Calu3 (cell line): ENCODE data around the gene COL26A1. TPM values are rescaled to one million over a fixed set of nuclear protein-coding genes. Genes with fewer than 3 reads are reported as not detected.

Experiments
- BruUV-seq: library from RNA; stranded (reverse); fragments of 400-500 nt; replicated peaks from 2 replicates; lab custom pipeline; 2021; lab: Mats Ljungman, UMichigan
- CTCF ChIA-PET: fragments of 300-600 bp; sonication (Branson Sonifier 250); formaldehyde crosslinking; loops from one replicate; lab custom pipeline; 2022; ENCODE audit warnings: antibody characterized with exemption; lab: Charles Lee
- DNase-seq: peaks from one replicate; pipeline ENCODE4 v3.0.0; 2022
- H3K27ac Mint-ChIP-seq: one replicate; pipeline ENCODE4 v1.8.0; 2022; ENCODE audit warnings: mixed read lengths; ENCODE audit not compliant: unreplicated experiment
- H3K27me3 Mint-ChIP-seq: one replicate; pipeline ENCODE4 v1.8.0; 2022; ENCODE audit warnings: mixed read lengths; ENCODE audit not compliant: unreplicated experiment
- H3K36me3 Mint-ChIP-seq: one replicate; pipeline ENCODE4 v1.8.0; 2022; ENCODE audit warnings: mild to moderate bottlenecking, moderate library complexity, mixed read lengths; ENCODE audit not compliant: insufficient read depth, unreplicated experiment
- H3K4me1 Mint-ChIP-seq: one replicate; pipeline ENCODE4 v1.8.0; 2022; ENCODE audit warnings: mild to moderate bottlenecking, low read depth, mixed read lengths; ENCODE audit not compliant: unreplicated experiment
- H3K4me3 Mint-ChIP-seq: one replicate; pipeline ENCODE4 v1.8.0; 2022; ENCODE audit warnings: mild to moderate bottlenecking, low read depth, moderate library complexity, mixed read lengths; ENCODE audit not compliant: unreplicated experiment
- H3K9me3 Mint-ChIP-seq: one replicate; pipeline ENCODE4 v1.8.0; 2022; ENCODE audit warnings: low read depth, mixed read lengths; ENCODE audit not compliant: unreplicated experiment
- CTCF ChIP-seq: fragments of 200-600 bp; IDR thresholded peaks from one replicate; pipeline ENCODE4 v1.8.0; 2022; ENCODE audit warnings: antibody characterized with exemption; ENCODE audit not compliant: unreplicated experiment
- intact Hi-C: fragments of 100-400 bp; cut with micrococcal nuclease; formaldehyde crosslinking; loops from one replicate; pipeline ENCODE4 v1.10.0; 2022; ENCODE audit not compliant: unreplicated experiment
- total RNA-seq: library from RNA; stranded (reverse); gene quantifications from 2 replicates; pipeline ENCODE4 v1.2.3, GENCODE V29; 2022

The COL26A1 gene
- total RNA-seq, 1 experiment from 2014 or later, result not detected

GRCh38 chr7:101398396-101399289 lies 36.0 kb downstream of the COL26A1 start:
- Mint-ChIP-seq H3K27me3 (peaks cover 75% of the 10 kb centered on the region), H3K4me1 (no peaks in the 10 kb centered on the region), H3K9me3 (no peaks in the 10 kb centered on the region), H3K4me3 (no peak overlapping the region), H3K36me3 (no peaks in the 10 kb centered on the region), H3K27ac (no peak overlapping the region)
- intact Hi-C loops, result no loop called here
- CTCF ChIA-PET, result no interaction called here
- BruUV-seq, result no TSS peak
- DNase-seq, result no peak
- no peak for TF ChIP-seq CTCF

GRCh38 chr7:101399759-101400158 lies 37.1 kb downstream of the COL26A1 start:
- TF ChIP-seq CTCF, result no peak
- Mint-ChIP-seq H3K27me3 (peaks cover 81% of the 10 kb centered on the region), H3K36me3 (no peaks in the 10 kb centered on the region), H3K9me3 (no peaks in the 10 kb centered on the region), H3K4me3 (no peak overlapping the region), H3K4me1 (no peaks in the 10 kb centered on the region), H3K27ac (no peak overlapping the region)
- no peak for DNase-seq
- no TSS peak for BruUV-seq
- CTCF ChIA-PET, result no interaction called here
- intact Hi-C loops, result no loop called here

- CTCF ChIA-PET, result no interaction called here
- intact Hi-C loops, result no loop called here
- H3K27ac Mint-ChIP-seq, result no peak overlapping the region
These were observed 38.1 kb downstream of the COL26A1 start for GRCh38 chr7:101400751-101401150.

GRCh38 chr7:101401390-101402080 lies 38.9 kb downstream of the COL26A1 start:
- DNase-seq, result no peak
- Mint-ChIP-seq H3K4me1 (no peaks in the 10 kb centered on the region), H3K27ac (no peak overlapping the region), H3K9me3 (no peaks in the 10 kb centered on the region), H3K4me3 (no peak overlapping the region), H3K27me3 (peaks cover 94% of the 10 kb centered on the region), H3K36me3 (no peaks in the 10 kb centered on the region)
- no peak for TF ChIP-seq CTCF
- BruUV-seq, result no TSS peak
- intact Hi-C loops, result no loop called here
- CTCF ChIA-PET, result no interaction called here

More at GRCh38 chr7:101400751-101401150, 38.1 kb downstream of the COL26A1 start:
- no peak overlapping the region for H3K4me3 Mint-ChIP-seq
- H3K9me3 Mint-ChIP-seq, result no peaks in the 10 kb centered on the region
- no TSS peak for BruUV-seq
- TF ChIP-seq CTCF, result no peak
- no peaks in the 10 kb centered on the region for H3K4me1 Mint-ChIP-seq
- DNase-seq, result no peak
- H3K27me3 Mint-ChIP-seq, result peaks cover 91% of the 10 kb centered on the region
- H3K36me3 Mint-ChIP-seq, result no peaks in the 10 kb centered on the region
